SK-N-SH (cell line): ENCODE data around the gene HSPBP1. TPM values are rescaled to one million over a fixed set of nuclear protein-coding genes. Genes with fewer than 3 reads are reported as not detected.

ENCODE experiments used
- CTCF ChIA-PET: fragments of 300-600, 350-600 bp; formaldehyde crosslinking; extraction: SDS; loops from one replicate; lab custom pipeline; 2021; lab: Yijun Ruan, JAX
- POLR2A ChIA-PET: fragments of 350-600 bp; sonication (Branson Sonifier 250); formaldehyde crosslinking; extraction: SDS; loops from one replicate; lab custom pipeline; 2020; ENCODE audit warnings: antibody characterized with exemption, inconsistent platforms; lab: Yijun Ruan, JAX
- DNase-seq: peaks from one replicate; pipeline ENCODE4 v3.0.0; 2012
- H2AFZ ChIP-seq: fragments of 200-600 bp; sonication (generic); 2 replicates; pipeline ENCODE4 v1.8.1; 2016; ENCODE audit warnings: antibody characterized with exemption, mild to moderate bottlenecking, low read depth
- H3F3A ChIP-seq: fragments of 200-600 bp; sonication (generic); replicated peaks from 2 replicates; pipeline ENCODE3; 2016; ENCODE audit warnings: antibody characterized with exemption, mild to moderate bottlenecking; ENCODE audit not compliant: insufficient read depth
- H3K27ac ChIP-seq, 2 experiments: fragments of 200-500 bp in 1 of 2; fragments of 200-600 bp in 1 of 2; sonication (Bioruptor generic) in 1 of 2; sonication (generic), shearing (Covaris generic) in 1 of 2; 2 replicates each; pipeline versions ENCODE4 v1.5.1 to v1.6.1; 2014 to 2016; ENCODE audit warnings: low read depth in 2 of 2, inconsistent platforms in 1 of 2, low read length in 1 of 2, mild to moderate bottlenecking in 1 of 2, mixed read lengths in 1 of 2
- H3K27me3 ChIP-seq: fragments of 200-600 bp; sonication (generic), shearing (Covaris generic); 2 replicates; pipeline ENCODE4 v1.6.1; 2016; ENCODE audit warnings: mixed run types; ENCODE audit not compliant: insufficient read depth
- H3K36me3 ChIP-seq, 2 experiments: fragments of 200-500 bp in 1 of 2; fragments of 200-600 bp in 1 of 2; sonication (Bioruptor generic) in 1 of 2; sonication (generic) in 1 of 2; replicated peaks in 1 of 2; 2 replicates each; pipeline versions ENCODE3 to v1.5.1; 2014 to 2016; ENCODE audit warnings: low read length in 1 of 2, mild to moderate bottlenecking in 1 of 2; ENCODE audit not compliant: insufficient read depth in 2 of 2, control insufficient read depth in 1 of 2
- H3K4me1 ChIP-seq, 2 experiments: fragments of 200-500 bp in 1 of 2; fragments of 200-600 bp in 1 of 2; sonication (Bioruptor generic) in 1 of 2; sonication (generic), shearing (Covaris generic) in 1 of 2; 2 replicates each; pipeline versions ENCODE4 v1.5.1 to v1.6.1; 2014 to 2016; ENCODE audit warnings: low read depth in 1 of 2, low read length in 1 of 2, mixed run types in 1 of 2; ENCODE audit not compliant: insufficient read depth in 2 of 2, control insufficient read depth in 1 of 2
- H3K4me2 ChIP-seq: fragments of 200-600 bp; sonication (generic), shearing (Covaris generic); 2 replicates; pipeline ENCODE4 v1.6.1; 2017; ENCODE audit warnings: mixed run types
- H3K4me3 ChIP-seq, 2 experiments: fragments of 200-500 bp in 1 of 2; fragments of 200-600 bp in 1 of 2; sonication (Bioruptor generic) in 1 of 2; sonication (generic), shearing (Covaris generic) in 1 of 2; 2 replicates each; pipeline versions ENCODE4 v1.5.1 to v1.8.1; 2014 to 2016; ENCODE audit warnings: low read depth in 2 of 2, inconsistent platforms in 1 of 2, low read length in 1 of 2, mild to moderate bottlenecking in 1 of 2, mixed read lengths in 1 of 2, moderate library complexity in 1 of 2
- H3K79me2 ChIP-seq: fragments of 200-600 bp; sonication (generic); 2 replicates; pipeline ENCODE4 v1.8.1; 2017; ENCODE audit warnings: mild to moderate bottlenecking; ENCODE audit not compliant: insufficient read depth
- H3K9ac ChIP-seq: fragments of 200-600 bp; sonication (generic); 2 replicates; pipeline ENCODE4 v1.6.1; 2017; ENCODE audit warnings: mixed run types
- H3K9me2 ChIP-seq: fragments of 200-600 bp; sonication (generic); 2 replicates; pipeline ENCODE4 v1.6.1; 2017; ENCODE audit warnings: mixed run types
- H3K9me3 ChIP-seq: fragments of 200-600 bp; sonication (generic); 2 replicates; pipeline ENCODE4 v1.6.1; 2017; ENCODE audit warnings: mixed run types, mild to moderate bottlenecking, moderate library complexity
- H4K20me1 ChIP-seq: fragments of 200-600 bp; sonication (generic); 2 replicates; pipeline ENCODE4 v1.6.1; 2017; ENCODE audit warnings: mild to moderate bottlenecking, mixed run types; ENCODE audit not compliant: insufficient read depth
- CHD2 ChIP-seq: fragments of 150-350 bp; IDR thresholded peaks from 2 replicates; pipeline ENCODE4 v1.6.1; 2018; ENCODE audit warnings: low read length; ENCODE audit not compliant: partially characterized antibody
- EZH2phosphoT487 ChIP-seq: fragments of 200-600 bp; sonication (generic); IDR thresholded peaks from 2 replicates; pipeline ENCODE4 v1.6.1; 2017; ENCODE audit warnings: low read depth, mixed run types, mild to moderate bottlenecking, antibody characterized with exemption, moderate library complexity, borderline replicate concordance
- FOXJ3 ChIP-seq: sonication (generic); formaldehyde crosslinking; IDR thresholded peaks from 2 replicates; pipeline ENCODE4 v1.5.1; 2020; ENCODE audit warnings: mild to moderate bottlenecking, missing genetic modification reagents
- FOXM1 ChIP-seq: IDR thresholded peaks from 2 replicates; pipeline ENCODE4 v1.4.0; 2012; ENCODE audit warnings: low read depth, mild to moderate bottlenecking
- GABPA ChIP-seq: IDR thresholded peaks from 2 replicates; pipeline ENCODE4 v1.4.0; 2012; ENCODE audit warnings: low read depth, mild to moderate bottlenecking
- JUND ChIP-seq: IDR thresholded peaks from 2 replicates; pipeline ENCODE4 v1.4.0; 2012
- MEF2A ChIP-seq: IDR thresholded peaks from 2 replicates; pipeline ENCODE4 v1.4.0; 2012; ENCODE audit warnings: low read depth, borderline replicate concordance
- MXI1 ChIP-seq: IDR thresholded peaks from 2 replicates; pipeline ENCODE4 v1.6.1; 2012; ENCODE audit warnings: mild to moderate bottlenecking, low read depth, low read length, improper control_type of control experiment
- NRF1 ChIP-seq: IDR thresholded peaks from 2 replicates; pipeline ENCODE4 v1.6.1; 2012; ENCODE audit warnings: low read depth, mild to moderate bottlenecking, low read length
- POLR2AphosphoS5 ChIP-seq: IDR thresholded peaks from 2 replicates; pipeline ENCODE4 v1.6.1; 2012; ENCODE audit warnings: low read depth, low read length
- RCOR1 ChIP-seq: fragments of 150-350 bp; IDR thresholded peaks from 2 replicates; pipeline ENCODE4 v1.6.1; 2017; ENCODE audit warnings: antibody characterized with exemption, low read length
- RFX5 ChIP-seq: IDR thresholded peaks from 2 replicates; pipeline ENCODE4 v1.6.1; 2012; ENCODE audit warnings: mild to moderate bottlenecking, improper control_type of control experiment, low read length
- TAF1 ChIP-seq: IDR thresholded peaks from 2 replicates; pipeline ENCODE4 v1.6.1; 2012; ENCODE audit warnings: low read depth, mild to moderate bottlenecking, low read length, moderate library complexity, borderline replicate concordance
- TEAD4 ChIP-seq: IDR thresholded peaks from 2 replicates; pipeline ENCODE4 v1.4.0; 2012; ENCODE audit warnings: mild to moderate bottlenecking, borderline replicate concordance; ENCODE audit not compliant: insufficient read depth
- WGBS: methylation state at CpG from one replicate; pipeline ENCODE4 v1.1.6; 2017; ENCODE audit warnings: low lambda C conversion rate; 5-methylcytosine and 5-hydroxymethylcytosine counted together
- polyA plus RNA-seq, 3 experiments: library from polyadenylated mRNA; depleted of rRNA; stranded (reverse); fragments of >200 nt; gene quantifications; 2 replicates each; pipeline ENCODE4 v1.2.3, GENCODE V29; 2012
- TF ChIP-seq, protein P1 (sequence below): IDR thresholded peaks from 2 replicates; pipeline ENCODE4 v1.4.0; 2012; ENCODE audit warnings: low read depth
- TF ChIP-seq, protein P2 (sequence below): IDR thresholded peaks from 2 replicates; pipeline ENCODE4; 2012
- TF ChIP-seq, protein P3 (sequence below): fragments of 200-600 bp; sonication (generic); IDR thresholded peaks from 2 replicates; pipeline ENCODE4 v1.6.1; 2017; ENCODE audit warnings: antibody characterized with exemption, mild to moderate bottlenecking, moderate library complexity
- TF ChIP-seq, protein P4 (sequence below): IDR thresholded peaks from 2 replicates; pipeline ENCODE4 v1.4.0; 2012; ENCODE audit warnings: low read depth, borderline replicate concordance

Gene HSPBP1
- polyA plus RNA-seq, 1 of the 3 experiments (the other 2 are of a cell fraction), result 55.4 TPM

GRCh38 chr19:55272142-55272541 is 7.8 kb downstream of the HSPBP1 start:
- Histone ChIP-seq H3K4me3 (no peak overlapping the region), H3K4me1 (no peaks in the 10 kb centered on the region), H3K27ac (no peak overlapping the region), H3K9me3 (no peaks in the 10 kb centered on the region), H3K9me2 (no peaks in the 10 kb centered on the region), H3K9ac (no peak overlapping the region), H3F3A (no peaks in the 10 kb centered on the region), H3K27me3 (no peaks in the 10 kb centered on the region), H3K4me2 (no peak overlapping the region), H3K79me2 (no peaks in the 10 kb centered on the region; the same call in 1 of the 2 replicates), H4K20me1 (no peaks in the 10 kb centered on the region), H3K36me3 (peaks cover 0 to 23% of the 10 kb centered on the region in 2 experiments), H2AFZ (no peak overlapping the region)
- DNase-seq, result no peak
- POLR2A ChIA-PET, result no interaction called here
- TF ChIP-seq NRF1 (no peak), JUND (no peak), MEF2A (no peak), TEAD4 (no peak), EZH2phosphoT487 (no peak), POLR2AphosphoS5 (no peak), RCOR1 (no peak), GABPA (no peak), FOXJ3 (CRISPR knock-in tag) (no peak), FOXM1 (no peak), RFX5 (no peak), TAF1 (no peak)
- TF ChIP-seq, protein P1, sequence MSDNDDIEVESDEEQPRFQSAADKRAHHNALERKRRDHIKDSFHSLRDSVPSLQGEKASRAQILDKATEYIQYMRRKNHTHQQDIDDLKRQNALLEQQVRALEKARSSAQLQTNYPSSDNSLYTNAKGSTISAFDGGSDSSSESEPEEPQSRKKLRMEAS, result no peak
- TF ChIP-seq, protein P2, sequence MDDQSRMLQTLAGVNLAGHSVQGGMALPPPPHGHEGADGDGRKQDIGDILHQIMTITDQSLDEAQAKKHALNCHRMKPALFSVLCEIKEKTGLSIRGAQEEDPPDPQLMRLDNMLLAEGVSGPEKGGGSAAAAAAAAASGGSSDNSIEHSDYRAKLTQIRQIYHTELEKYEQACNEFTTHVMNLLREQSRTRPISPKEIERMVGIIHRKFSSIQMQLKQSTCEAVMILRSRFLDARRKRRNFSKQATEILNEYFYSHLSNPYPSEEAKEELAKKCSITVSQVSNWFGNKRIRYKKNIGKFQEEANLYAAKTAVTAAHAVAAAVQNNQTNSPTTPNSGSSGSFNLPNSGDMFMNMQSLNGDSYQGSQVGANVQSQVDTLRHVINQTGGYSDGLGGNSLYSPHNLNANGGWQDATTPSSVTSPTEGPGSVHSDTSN, result no peak
- CTCF ChIA-PET, result no interaction called here
- WGBS, result 97% methylated on average over 18 of the region's 18 CpGs

DNA sequence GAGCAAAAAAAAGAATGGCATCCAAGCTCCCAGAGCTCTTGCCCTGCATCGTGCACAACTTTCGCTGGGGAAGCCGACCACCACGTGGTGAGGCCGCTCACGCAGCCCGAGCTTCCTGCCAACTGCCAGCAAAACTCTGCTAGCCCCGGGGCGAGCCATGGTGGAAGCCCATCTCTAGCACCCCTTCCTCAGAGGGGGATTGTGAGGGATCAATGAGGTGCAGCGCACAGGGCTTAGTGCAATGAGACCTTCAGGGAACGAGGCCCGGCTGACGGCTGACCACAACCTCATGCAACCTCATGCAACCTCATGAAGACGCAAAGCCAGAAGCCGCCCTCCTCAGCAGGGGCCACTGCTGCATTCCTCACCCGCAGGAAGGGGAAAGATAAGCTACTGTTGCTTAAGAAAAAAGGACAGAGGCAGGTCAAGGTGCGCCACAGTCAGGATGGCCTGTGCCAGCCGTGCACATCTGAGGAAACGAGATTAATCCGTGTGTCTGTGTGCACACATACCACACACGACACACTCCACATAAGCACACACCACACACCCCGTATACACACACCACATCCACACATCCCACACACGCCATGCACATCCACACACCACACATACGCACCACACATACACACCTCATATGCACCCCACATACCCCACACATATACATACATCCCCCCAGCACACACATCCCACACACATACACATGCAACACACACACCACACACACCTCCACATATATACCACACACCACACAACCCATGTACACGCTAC is 9.6 kb downstream of the HSPBP1 start:
- CTCF ChIA-PET, result no interaction called here
- TF ChIP-seq POLR2AphosphoS5 (no peak), FOXJ3 (CRISPR knock-in tag) (no peak), CHD2 (no peak), MXI1 (no peak), EZH2phosphoT487 (no peak), JUND (no peak)
- TF ChIP-seq, protein P3, sequence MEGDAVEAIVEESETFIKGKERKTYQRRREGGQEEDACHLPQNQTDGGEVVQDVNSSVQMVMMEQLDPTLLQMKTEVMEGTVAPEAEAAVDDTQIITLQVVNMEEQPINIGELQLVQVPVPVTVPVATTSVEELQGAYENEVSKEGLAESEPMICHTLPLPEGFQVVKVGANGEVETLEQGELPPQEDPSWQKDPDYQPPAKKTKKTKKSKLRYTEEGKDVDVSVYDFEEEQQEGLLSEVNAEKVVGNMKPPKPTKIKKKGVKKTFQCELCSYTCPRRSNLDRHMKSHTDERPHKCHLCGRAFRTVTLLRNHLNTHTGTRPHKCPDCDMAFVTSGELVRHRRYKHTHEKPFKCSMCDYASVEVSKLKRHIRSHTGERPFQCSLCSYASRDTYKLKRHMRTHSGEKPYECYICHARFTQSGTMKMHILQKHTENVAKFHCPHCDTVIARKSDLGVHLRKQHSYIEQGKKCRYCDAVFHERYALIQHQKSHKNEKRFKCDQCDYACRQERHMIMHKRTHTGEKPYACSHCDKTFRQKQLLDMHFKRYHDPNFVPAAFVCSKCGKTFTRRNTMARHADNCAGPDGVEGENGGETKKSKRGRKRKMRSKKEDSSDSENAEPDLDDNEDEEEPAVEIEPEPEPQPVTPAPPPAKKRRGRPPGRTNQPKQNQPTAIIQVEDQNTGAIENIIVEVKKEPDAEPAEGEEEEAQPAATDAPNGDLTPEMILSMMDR, result no peak
- TF ChIP-seq, protein P2, result no peak
- TF ChIP-seq, protein P4, sequence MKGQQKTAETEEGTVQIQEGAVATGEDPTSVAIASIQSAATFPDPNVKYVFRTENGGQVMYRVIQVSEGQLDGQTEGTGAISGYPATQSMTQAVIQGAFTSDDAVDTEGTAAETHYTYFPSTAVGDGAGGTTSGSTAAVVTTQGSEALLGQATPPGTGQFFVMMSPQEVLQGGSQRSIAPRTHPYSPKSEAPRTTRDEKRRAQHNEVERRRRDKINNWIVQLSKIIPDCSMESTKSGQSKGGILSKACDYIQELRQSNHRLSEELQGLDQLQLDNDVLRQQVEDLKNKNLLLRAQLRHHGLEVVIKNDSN, result no peak
- Histone ChIP-seq H3K4me2 (no peak overlapping the region), H3K9me2 (no peaks in the 10 kb centered on the region), H3K27me3 (no peaks in the 10 kb centered on the region), H3K4me3 (no peak overlapping the region), H3K36me3 (peaks cover 4 to 14% of the 10 kb centered on the region in 2 experiments), H3K79me2 (no peaks in the 10 kb centered on the region; the same call in 1 of the 2 replicates), H3K9ac (no peak overlapping the region), H3K9me3 (no peaks in the 10 kb centered on the region), H3K4me1 (no peaks in the 10 kb centered on the region), H4K20me1 (no peaks in the 10 kb centered on the region), H3F3A (no peaks in the 10 kb centered on the region), H2AFZ (no peak overlapping the region), H3K27ac (no peak overlapping the region)
- DNase-seq, result no peak
- WGBS, result 90% methylated on average over 24 of the region's 25 CpGs
- POLR2A ChIA-PET, result no interaction called here
